GM12892 (cell line): ENCODE data around the gene HS3ST5.

ENCODE experiments used
- POLR2A ChIP-seq: IDR thresholded peaks from 2 replicates; pipeline ENCODE4 v1.6.1; 2011; ENCODE audit warnings: low read depth, low read length, control low read depth
- POLR2AphosphoS5 ChIP-seq: IDR thresholded peaks from 2 replicates; pipeline ENCODE4 v1.6.1; 2011; ENCODE audit warnings: low read depth, low read length, control low read depth
- TAF1 ChIP-seq: IDR thresholded peaks from 2 replicates; pipeline ENCODE4 v1.6.1; 2011; ENCODE audit warnings: low read depth, mild to moderate bottlenecking, control low read depth, low read length, borderline replicate concordance

DNA sequence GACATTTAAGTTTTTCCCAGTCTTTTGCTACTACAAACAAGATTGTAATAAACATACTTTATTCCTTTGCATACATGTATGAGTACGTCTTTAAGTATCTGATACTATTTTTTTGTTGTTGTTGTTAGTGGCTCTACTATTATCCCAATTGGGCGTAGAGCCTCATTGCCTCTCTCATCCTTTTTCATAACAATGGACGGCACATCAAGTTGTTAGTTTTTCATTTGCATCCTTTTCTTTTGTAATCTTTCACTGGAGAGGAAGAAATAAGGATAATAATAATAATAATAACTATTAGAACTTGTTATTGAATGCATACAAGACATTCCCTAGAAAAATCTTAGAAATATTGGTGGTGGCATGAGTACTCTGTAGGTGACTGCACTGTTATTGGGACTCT is 23.1 kb downstream of the HS3ST5 start:
- no peak for TF ChIP-seq POLR2A
- TF ChIP-seq POLR2AphosphoS5 = no peak
- no peak for TF ChIP-seq TAF1
